H1 (cell line): ENCODE results near the gene LCN6. TPM values are rescaled to one million over a fixed set of nuclear protein-coding genes. Genes with fewer than 3 reads are reported as not detected.

ENCODE experiments used
- CTCF ChIA-PET: fragments of 300-600 bp; sonication (Branson Sonifier 250); formaldehyde crosslinking; loops from one replicate; lab custom pipeline; 2021; ENCODE audit not compliant: partially characterized antibody; lab: Charles Lee
- POLR2A ChIA-PET: fragments of 300-600 bp; sonication (Branson Sonifier 250); formaldehyde crosslinking; loops from one replicate; lab custom pipeline; 2021; ENCODE audit warnings: inconsistent platforms; ENCODE audit not compliant: partially characterized antibody; lab: Charles Lee
- DNase-seq, 2 experiments: peaks; one replicate each; pipeline versions ENCODE4 v3.0.0 to v3.0.0-alpha.2; 2010 to 2022; ENCODE audit warnings: low spot score in 2 of 2, low read depth in 1 of 2, mixed read lengths in 1 of 2
- FAIRE-seq: peaks from 2 replicates; lab custom pipeline; 2011; peaks lifted over from hg19 to GRCh38; lab: Jason Lieb, UNC
- H2AFZ ChIP-seq: 2 replicates; pipeline ENCODE4 v1.8.1; 2012; ENCODE audit warnings: low read length, inconsistent platforms
- H2AK5ac ChIP-seq: 2 replicates; pipeline ENCODE4 v1.6.1; 2013; ENCODE audit warnings: low read depth, low read length
- H2BK120ac ChIP-seq: replicated peaks from 2 replicates; pipeline ENCODE3; 2013; ENCODE audit warnings: low read depth, low read length, inconsistent platforms
- H2BK12ac ChIP-seq: 2 replicates; pipeline ENCODE4 v1.6.1; 2013; ENCODE audit warnings: low read depth, low read length
- H2BK15ac ChIP-seq: 2 replicates; pipeline ENCODE4 v1.6.1; 2013; ENCODE audit warnings: low read length
- H2BK20ac ChIP-seq: 2 replicates; pipeline ENCODE4 v1.6.1; 2013; ENCODE audit warnings: low read length
- H2BK5ac ChIP-seq: 2 replicates; pipeline ENCODE4 v1.6.1; 2013; ENCODE audit warnings: low read depth, low read length
- H3K14ac ChIP-seq: 2 replicates; pipeline ENCODE4 v1.6.1; 2013; ENCODE audit warnings: inconsistent platforms; ENCODE audit not compliant: insufficient read length
- H3K18ac ChIP-seq: 2 replicates; pipeline ENCODE4 v1.6.1; 2013; ENCODE audit warnings: low read length; ENCODE audit errors: extremely low read depth
- H3K23ac ChIP-seq: 2 replicates; pipeline ENCODE4 v1.6.1; 2013; ENCODE audit warnings: inconsistent platforms; ENCODE audit not compliant: insufficient read length
- H3K23me2 ChIP-seq: 2 replicates; pipeline ENCODE4 v1.6.1; 2013; ENCODE audit warnings: low read depth, low read length
- H3K27ac ChIP-seq: 2 replicates; pipeline ENCODE4 v1.6.1; 2011; ENCODE audit warnings: low read depth, low read length, inconsistent platforms
- H3K27me3 ChIP-seq, 4 experiments: replicated peaks in 1 of 4; 1 replicate in 1 of 4; 2 replicates in 3 of 4; pipeline versions ENCODE4 v1.6.1 to v1.8.1; 2011 to 2013; ENCODE audit warnings: low read length in 3 of 4, mild to moderate bottlenecking in 3 of 4, inconsistent platforms in 2 of 4, mixed read lengths in 2 of 4, moderate library complexity in 1 of 4; ENCODE audit not compliant: control insufficient read depth in 3 of 4, insufficient read depth in 3 of 4; ENCODE audit errors: extremely low read depth in 1 of 4
- H3K36me3 ChIP-seq, 4 experiments: 2 replicates each; pipeline versions ENCODE4 v1.6.1 to v1.8.1; 2011 to 2013; ENCODE audit warnings: mild to moderate bottlenecking in 4 of 4, low read length in 3 of 4, moderate library complexity in 2 of 4, control low read depth in 1 of 4, inconsistent platforms in 1 of 4; ENCODE audit not compliant: insufficient read depth in 4 of 4, control insufficient read depth in 2 of 4
- H3K4ac ChIP-seq: replicated peaks from 2 replicates; pipeline ENCODE3; 2013; ENCODE audit warnings: low read length, low read depth, mixed read lengths, inconsistent platforms; ENCODE audit not compliant: insufficient read length
- H3K4me1 ChIP-seq, 4 experiments: replicated peaks in 1 of 4; 1 replicate in 1 of 4; 2 replicates in 3 of 4; pipeline versions ENCODE4 v1.6.1 to v1.8.1; 2011 to 2013; ENCODE audit warnings: low read length in 3 of 4, inconsistent platforms in 2 of 4, mixed read lengths in 1 of 4; ENCODE audit not compliant: insufficient read depth in 4 of 4, control insufficient read depth in 3 of 4
- H3K4me2 ChIP-seq, 2 experiments: 2 replicates each; pipeline versions ENCODE4 v1.6.1 to v1.8.1; 2011 to 2013; ENCODE audit warnings: low read depth in 2 of 2, low read length in 2 of 2, control low read depth in 1 of 2, inconsistent platforms in 1 of 2, mild to moderate bottlenecking in 1 of 2; ENCODE audit not compliant: insufficient read depth in 1 of 2
- H3K4me3 ChIP-seq, 4 experiments: fragments of 200-600, 300-600 bp in 1 of 4; sonication (generic), shearing (Covaris generic), sonication (Bioruptor Twin) in 1 of 4; 2 replicates each; pipeline versions ENCODE4 v1.5.1 to v1.8.1; 2011 to 2016; ENCODE audit warnings: low read length in 4 of 4, low read depth in 3 of 4, control low read depth in 2 of 4, inconsistent platforms in 2 of 4, mild to moderate bottlenecking in 2 of 4, mixed read lengths in 1 of 4, moderate library complexity in 1 of 4; ENCODE audit not compliant: insufficient read depth in 2 of 4; ENCODE audit errors: extremely low read depth in 1 of 4
- H3K56ac ChIP-seq: replicated peaks from 2 replicates; pipeline ENCODE3; 2013; ENCODE audit warnings: low read depth, mild to moderate bottlenecking, mixed read lengths, low read length, inconsistent platforms; ENCODE audit not compliant: insufficient read length
- H3K79me1 ChIP-seq: 2 replicates; pipeline ENCODE4 v1.6.1; 2013; ENCODE audit warnings: low read depth, low read length, control low read depth
- H3K79me2 ChIP-seq, 2 experiments: 2 replicates each; pipeline versions ENCODE4 v1.6.1 to v1.8.1; 2012 to 2013; ENCODE audit warnings: low read length in 2 of 2, mild to moderate bottlenecking in 2 of 2, inconsistent platforms in 1 of 2; ENCODE audit not compliant: insufficient read depth in 2 of 2, control insufficient read depth in 1 of 2
- H3K9ac ChIP-seq, 4 experiments: replicated peaks in 1 of 4; 1 replicate in 1 of 4; 2 replicates in 3 of 4; pipeline versions ENCODE4 v1.6.1 to v1.8.1; 2011 to 2013; ENCODE audit warnings: low read depth in 3 of 4, low read length in 3 of 4, control low read depth in 2 of 4, mild to moderate bottlenecking in 2 of 4, moderate library complexity in 2 of 4, inconsistent platforms in 1 of 4; ENCODE audit errors: extremely low read depth in 1 of 4
- H3K9me3 ChIP-seq, 2 experiments: 2 replicates each; pipeline versions ENCODE4 v1.6.1 to v1.8.1; 2012 to 2013; ENCODE audit warnings: mild to moderate bottlenecking in 2 of 2, moderate library complexity in 2 of 2, control low read depth in 1 of 2, inconsistent platforms in 1 of 2, low read depth in 1 of 2, low read length in 1 of 2, mixed read lengths in 1 of 2; ENCODE audit not compliant: insufficient read depth in 2 of 2
- H4K20me1 ChIP-seq, 2 experiments: replicated peaks in 1 of 2; 2 replicates each; pipeline versions ENCODE3 to v1.8.1; 2011 to 2013; ENCODE audit warnings: inconsistent platforms in 2 of 2, low read length in 2 of 2, mild to moderate bottlenecking in 1 of 2; ENCODE audit not compliant: insufficient read depth in 2 of 2, control insufficient read depth in 1 of 2
- H4K5ac ChIP-seq: 2 replicates; pipeline ENCODE4 v1.6.1; 2013; ENCODE audit warnings: low read length, low read depth, mixed read lengths, inconsistent platforms; ENCODE audit not compliant: insufficient read length
- H4K8ac ChIP-seq: 2 replicates; pipeline ENCODE4 v1.8.0; 2013; ENCODE audit warnings: mild to moderate bottlenecking, moderate library complexity, low read length, inconsistent platforms; ENCODE audit not compliant: insufficient read depth; ENCODE audit errors: extremely low read depth
- H4K91ac ChIP-seq: replicated peaks from 2 replicates; pipeline ENCODE3; 2013; ENCODE audit warnings: low read length, mixed read lengths, inconsistent platforms; ENCODE audit not compliant: insufficient read length
- BACH1 ChIP-seq: IDR thresholded peaks from 2 replicates; pipeline ENCODE4 v1.6.1; 2012; ENCODE audit warnings: low read length, improper control_type of control experiment
- SP4 ChIP-seq: IDR thresholded peaks from 2 replicates; pipeline ENCODE4 v1.6.1; 2012; ENCODE audit warnings: low read length, inconsistent platforms
- TAF1 ChIP-seq: IDR thresholded peaks from 2 replicates; pipeline ENCODE4 v1.6.1; 2011; ENCODE audit warnings: mild to moderate bottlenecking, low read depth, low read length
- YY1 ChIP-seq: IDR thresholded peaks from 2 replicates; pipeline ENCODE4 v1.6.1; 2011; ENCODE audit warnings: low read depth, mild to moderate bottlenecking, low read length
- WGBS, 2 experiments: shearing (Covaris generic) in 1 of 2; methylation state at CpG; one replicate each; pipeline versions ENCODE4 v1.1.6 to v1.1.7; 2013 to 2015; ENCODE audit warnings: low lambda C conversion rate in 2 of 2, mixed read lengths in 2 of 2, inconsistent platforms in 1 of 2, low coverage in 1 of 2, missing lambda C conversion rate in 1 of 2; ENCODE audit not compliant: insufficient replicate concordance in 2 of 2, insufficient coverage in 1 of 2, insufficient read length in 1 of 2; ENCODE audit errors: extremely low coverage in 1 of 2, missing lambda C conversion rate in 1 of 2; 5-methylcytosine and 5-hydroxymethylcytosine counted together
- polyA plus RNA-seq, 7 experiments: library from polyadenylated mRNA; depleted of rRNA in 3 of 7; stranded (reverse) in 5 of 7; unstranded in 2 of 7; fragments of >200 nt in 5 of 7; fragments of 200-250 nt in 2 of 7; gene quantifications; 1 replicate in 5 of 7; 2 replicates in 1 of 7; 4 replicates in 1 of 7; pipeline versions ENCODE4 v1.2.1 to v1.2.3, GENCODE V29; 2011 to 2013; ENCODE audit warnings: missing spikeins in 2 of 7, mixed read lengths in 2 of 7
- total RNA-seq: library from RNA; stranded (reverse); fragmentation: NEBNext Ultra II Directional; extraction: Animal tissue kit (Norgen Biotek cat#: 25700); gene quantifications from 2 replicates; pipeline ENCODE4 v1.2.1, GENCODE V29; 2021
- TF ChIP-seq, protein P1 (sequence below), 3 experiments: IDR thresholded peaks; 1 replicate in 2 of 3; 2 replicates in 1 of 3; pipeline versions ENCODE4 v1.5.1 to v1.6.1; 2011; ENCODE audit warnings: low read length in 3 of 3, mild to moderate bottlenecking in 3 of 3, inconsistent platforms in 2 of 3, low read depth in 1 of 3, moderate library complexity in 1 of 3; ENCODE audit not compliant: insufficient read depth in 1 of 3; ENCODE audit errors: control extremely low read depth in 1 of 3

Gene LCN6
- total and polyA plus RNA-seq, 2 of the 8 experiments (the other 6 are each of a cell fraction or from before 2014, with no cell fraction given) = not detected

DNA sequence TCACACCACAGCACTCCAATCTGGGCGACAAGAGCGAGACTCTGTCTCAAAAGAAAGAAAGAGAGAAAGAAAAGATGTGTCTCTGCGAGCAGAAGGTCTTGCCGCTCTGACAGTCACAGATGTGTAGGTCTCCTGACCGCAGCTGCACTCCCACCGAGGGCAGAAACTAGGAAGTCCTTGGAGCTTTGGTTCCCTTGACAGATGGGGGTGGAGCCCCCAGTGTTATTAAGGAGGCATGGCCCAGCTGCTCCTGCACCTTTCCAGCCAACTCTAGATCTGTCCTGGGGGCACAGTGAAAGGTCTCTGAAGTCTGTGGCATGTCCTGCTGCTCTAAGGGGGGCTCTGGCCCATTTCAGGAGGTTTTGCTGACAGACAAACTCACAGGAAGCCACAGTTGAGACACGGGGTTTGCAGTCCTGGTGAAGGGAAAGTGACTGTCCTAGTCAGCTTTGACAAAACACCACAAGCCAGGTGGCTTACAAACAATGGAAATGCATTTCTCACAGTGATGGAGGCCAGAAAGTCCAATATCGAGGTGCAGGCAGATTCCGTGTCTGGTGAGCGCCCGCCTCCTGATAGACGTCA lies 45.0 kb downstream of the LCN6 start:
- TF ChIP-seq BACH1 (no peak), SP4 (no peak), YY1 (no peak), TAF1 (no peak)
- TF ChIP-seq, protein P1, sequence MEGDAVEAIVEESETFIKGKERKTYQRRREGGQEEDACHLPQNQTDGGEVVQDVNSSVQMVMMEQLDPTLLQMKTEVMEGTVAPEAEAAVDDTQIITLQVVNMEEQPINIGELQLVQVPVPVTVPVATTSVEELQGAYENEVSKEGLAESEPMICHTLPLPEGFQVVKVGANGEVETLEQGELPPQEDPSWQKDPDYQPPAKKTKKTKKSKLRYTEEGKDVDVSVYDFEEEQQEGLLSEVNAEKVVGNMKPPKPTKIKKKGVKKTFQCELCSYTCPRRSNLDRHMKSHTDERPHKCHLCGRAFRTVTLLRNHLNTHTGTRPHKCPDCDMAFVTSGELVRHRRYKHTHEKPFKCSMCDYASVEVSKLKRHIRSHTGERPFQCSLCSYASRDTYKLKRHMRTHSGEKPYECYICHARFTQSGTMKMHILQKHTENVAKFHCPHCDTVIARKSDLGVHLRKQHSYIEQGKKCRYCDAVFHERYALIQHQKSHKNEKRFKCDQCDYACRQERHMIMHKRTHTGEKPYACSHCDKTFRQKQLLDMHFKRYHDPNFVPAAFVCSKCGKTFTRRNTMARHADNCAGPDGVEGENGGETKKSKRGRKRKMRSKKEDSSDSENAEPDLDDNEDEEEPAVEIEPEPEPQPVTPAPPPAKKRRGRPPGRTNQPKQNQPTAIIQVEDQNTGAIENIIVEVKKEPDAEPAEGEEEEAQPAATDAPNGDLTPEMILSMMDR (IDR thresholded peaks at IDR 0.05; ENCODE audit: control extremely low read depth in 1 of 3, insufficient read depth in 1 of 3, low read depth in 1 of 3, low read length in 3 of 3) = no peak
- Histone ChIP-seq H3K79me2 (no peaks in the 10 kb centered on the region), H2BK5ac (no peak overlapping the region), H4K91ac (no peak overlapping the region), H4K20me1 (no peaks in the 10 kb centered on the region), H3K27me3 (peaks cover 0 to 2% (median 0%) of the 10 kb centered on the region in 4 experiments; a peak in 2 of 7 replicates), H3K36me3 (no peaks in the 10 kb centered on the region), H3K9ac (no peak overlapping the region), H3K27ac (no peak overlapping the region), H4K5ac (no peak overlapping the region), H3K4me2 (no peak overlapping the region), H3K4me3 (no peak overlapping the region), H3K18ac (no peak overlapping the region), H2AK5ac (no peak overlapping the region), H2BK12ac (no peak overlapping the region), H4K8ac (no peak overlapping the region), H3K4me1 (peaks cover 0 to 7% (median 1%) of the 10 kb centered on the region in 4 experiments; a peak in 3 of 7 replicates), H2AFZ (no peak overlapping the region), H3K23me2 (no peaks in the 10 kb centered on the region), H2BK120ac (no peak overlapping the region), H3K23ac (no peak overlapping the region), H3K79me1 (no peaks in the 10 kb centered on the region), H2BK15ac (no peak overlapping the region), H3K56ac (no peak overlapping the region), H3K14ac (no peak overlapping the region), H2BK20ac (no peak overlapping the region), H3K4ac (no peak overlapping the region), H3K9me3 (no peaks in the 10 kb centered on the region)
- DNase-seq (no peak), FAIRE-seq (no peak)
- POLR2A ChIA-PET = interaction anchor here (1.2 kb wide), 1 partner anchor 15 kb away, joined by 4 read pairs; no protein-coding TSS in a partner anchor
- 96% methylated on average over 12 of the region's 12 CpGs; no CpG with 5 or more reads in 1 of the 2 experiments for WGBS, 2 experiments
- CTCF ChIA-PET = interaction anchor here (1.4 to 1.6 kb wide), 3 partner anchors 9 to 332 kb away, joined by 3 to 5 read pairs (median 3); no protein-coding TSS in a partner anchor
